ENCODE measurements around the gene SOBP.

SOBP gene

DNA sequence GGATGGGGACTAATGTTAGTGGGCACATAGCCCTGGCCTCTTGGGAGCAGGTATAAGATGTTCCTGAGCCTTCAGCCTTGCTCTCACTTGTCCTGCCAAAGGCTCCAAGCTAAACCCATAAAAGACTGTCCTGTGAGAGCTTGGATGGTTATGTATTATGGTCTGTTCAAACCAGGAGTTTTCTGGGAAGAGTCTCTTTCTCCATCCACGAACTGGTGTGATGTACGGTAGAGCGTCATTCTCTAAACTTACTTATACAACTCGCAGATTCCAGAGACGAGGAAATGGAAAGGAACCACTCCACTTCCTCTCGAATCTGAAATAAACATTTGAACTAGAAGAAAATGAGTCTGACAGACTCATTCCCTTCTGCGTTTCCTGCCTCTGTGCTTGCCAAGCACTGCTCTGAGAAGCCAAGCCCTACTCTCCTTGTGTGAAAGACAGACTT, 5.3 kb downstream of the SOBP start:
- CTCF ChIA-PET: no interaction called here
- POLR2A ChIA-PET: no interaction called here
- no peak for TF ChIP-seq CTCF (IDR thresholded peaks at IDR 0.05; ENCODE audit: control extremely low read depth, extremely low read depth, low read depth, missing control alignments)
- DNase-seq (ENCODE audit: extremely low spot score): no peak

DNA sequence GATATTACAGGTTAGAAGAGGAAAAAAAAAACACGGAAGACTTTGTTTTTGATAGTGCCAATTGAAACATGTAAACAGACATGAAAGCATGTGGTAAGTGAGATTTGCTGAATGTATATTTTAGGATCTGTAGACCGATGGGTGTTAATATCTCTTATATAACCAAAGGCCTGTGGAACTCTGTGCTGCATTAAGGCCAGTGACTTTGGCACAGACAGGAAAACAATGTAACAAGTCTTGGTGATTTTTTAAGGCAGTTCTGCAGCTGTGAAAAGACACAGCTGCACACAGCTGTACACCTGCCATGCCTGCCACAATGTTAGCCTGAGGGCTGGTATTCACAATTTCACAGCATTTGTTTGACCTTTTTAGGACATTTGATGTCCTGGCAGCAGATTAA, 6.1 kb downstream of the SOBP start:
- POLR2A ChIA-PET: no interaction called here
- no peak for TF ChIP-seq CTCF (IDR thresholded peaks at IDR 0.05; ENCODE audit: control extremely low read depth, extremely low read depth, low read depth, missing control alignments)
- no peak for DNase-seq (ENCODE audit: extremely low spot score)
- CTCF ChIA-PET: no interaction called here

DNA sequence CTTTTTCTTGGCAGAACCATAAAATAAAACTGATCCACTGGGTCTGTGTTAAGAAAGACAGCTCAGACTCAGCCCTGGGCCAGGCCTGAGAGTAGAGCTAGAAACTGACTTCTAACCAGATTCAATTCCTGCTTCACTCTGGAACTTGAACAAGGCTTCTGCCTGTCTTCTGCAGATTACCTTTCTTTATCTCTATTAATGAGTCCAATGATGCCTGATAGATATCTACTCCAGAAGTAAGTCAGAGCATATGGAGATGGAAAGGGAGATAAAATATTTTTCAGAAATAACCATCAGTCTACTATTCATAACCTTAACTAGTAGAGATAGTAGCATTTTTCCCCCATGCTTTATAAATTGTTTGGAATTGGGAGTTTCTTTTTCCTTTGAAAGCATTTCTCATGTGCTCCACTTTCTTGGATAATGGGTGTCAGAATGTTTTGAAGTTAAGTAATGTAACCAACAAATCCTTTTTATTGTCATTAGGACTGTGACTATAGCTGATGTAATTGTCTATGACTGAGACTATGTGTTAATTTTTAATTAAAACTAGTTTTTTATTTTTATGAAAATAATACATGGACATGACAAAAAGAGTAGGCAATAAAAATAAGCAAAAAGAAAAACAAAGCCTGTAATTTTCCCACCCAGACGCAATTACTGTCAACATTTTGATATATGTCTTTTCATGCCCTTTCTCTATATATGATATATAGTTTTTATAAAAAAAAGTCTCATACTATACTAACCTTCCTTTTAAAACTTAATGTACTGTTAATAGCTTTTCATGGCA, 7.2 kb downstream of the SOBP start:
- CTCF ChIA-PET: no interaction called here
- no peak for TF ChIP-seq CTCF (IDR thresholded peaks at IDR 0.05; ENCODE audit: control extremely low read depth, extremely low read depth, low read depth, missing control alignments)
- POLR2A ChIA-PET: no interaction called here
- DNase-seq (ENCODE audit: extremely low spot score): no peak

- DNase-seq (ENCODE audit: extremely low spot score): no peak
- ChIA-PET CTCF (interaction anchor here (1.0 to 1.1 kb wide), 2 partner anchors 11 to 19 kb away, joined by 3 to 4 read pairs; no protein-coding TSS in a partner anchor), POLR2A (no interaction called here)
- TF ChIP-seq CTCF (IDR thresholded peaks at IDR 0.05; ENCODE audit: control extremely low read depth, extremely low read depth, low read depth, missing control alignments): no peak
Measured at GRCh38 chr6:107504270-107505026, 14.5 kb downstream of the SOBP start.

DNA sequence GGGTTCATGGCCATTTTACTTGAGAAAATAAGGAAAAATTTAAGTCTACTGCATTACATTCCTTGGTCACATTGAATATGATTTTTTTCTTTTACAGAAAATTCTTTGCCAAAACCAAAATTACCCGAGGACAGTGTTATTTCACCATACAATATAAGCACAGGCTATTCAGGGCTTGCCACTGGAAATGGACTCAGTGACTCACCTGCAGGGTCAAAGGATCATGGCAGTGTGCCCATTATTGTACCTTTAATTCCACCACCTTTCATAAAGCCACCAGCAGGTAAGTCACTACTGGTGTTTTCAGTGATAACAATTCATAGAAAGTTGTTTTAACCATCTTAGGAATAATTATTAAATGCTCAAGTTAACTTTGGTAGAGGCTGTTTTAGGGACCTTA, 16.2 kb downstream of the SOBP start:
- POLR2A ChIA-PET: no interaction called here
- DNase-seq (ENCODE audit: extremely low spot score): no peak
- no peak for TF ChIP-seq CTCF (IDR thresholded peaks at IDR 0.05; ENCODE audit: control extremely low read depth, extremely low read depth, low read depth, missing control alignments)
- CTCF ChIA-PET: no interaction called here

- POLR2A ChIA-PET: no interaction called here
- no peak for DNase-seq (ENCODE audit: extremely low spot score)
- CTCF ChIA-PET: interaction anchor here (1.4 kb wide), 1 partner anchor 34 kb away, joined by 4 read pairs; no protein-coding TSS in a partner anchor
Measured at GRCh38 chr6:107509506-107509905, 19.6 kb downstream of the SOBP start.

More at GRCh38 chr6:107509506-107509905, 19.6 kb downstream of the SOBP start:
- no peak for TF ChIP-seq CTCF (IDR thresholded peaks at IDR 0.05; ENCODE audit: control extremely low read depth, extremely low read depth, low read depth, missing control alignments)

All from GM10248 (cell line).